Stomach smooth muscle (tissue), 2 donors: ENCODE measurements around the gene GGT5.
A peak's percentile ranks its signal among the peaks of the same experiment; 100 is the strongest.
"Not testable (repeated sequence)": the region's sequence is repeated elsewhere in the genome, so short reads cannot be mapped to it uniquely, and the experiment has no call there.

Experiments
- H3K27ac ChIP-seq: one replicate; pipeline ENCODE4 v1.7.0; 2013; ENCODE audit warnings: mild to moderate bottlenecking, low read length, inconsistent platforms
- H3K27me3 ChIP-seq, 2 donors: one replicate each; pipeline ENCODE4 v1.7.0; 2013; ENCODE audit warnings: low read length in 2 of 2; ENCODE audit not compliant: insufficient read depth in 2 of 2, control insufficient read depth in 1 of 2
- H3K36me3 ChIP-seq, 2 donors: one replicate each; pipeline ENCODE4 v1.7.0; 2013; ENCODE audit warnings: low read length in 2 of 2; ENCODE audit not compliant: control insufficient read depth in 2 of 2, insufficient read depth in 2 of 2
- H3K4me1 ChIP-seq: one replicate; pipeline ENCODE4 v1.7.0; 2013; ENCODE audit warnings: low read length; ENCODE audit not compliant: control insufficient read depth, insufficient read depth
- H3K4me3 ChIP-seq, 2 donors: one replicate each; pipeline ENCODE4 v1.7.0; 2013; ENCODE audit warnings: low read length in 2 of 2
- H3K9ac ChIP-seq, 2 donors: one replicate each; pipeline ENCODE4 v1.7.0; 2013; ENCODE audit warnings: low read length in 2 of 2, mild to moderate bottlenecking in 1 of 2
- H3K9me3 ChIP-seq, 2 donors: one replicate each; pipeline ENCODE4 v1.7.0; 2013; ENCODE audit warnings: low read length in 2 of 2; ENCODE audit not compliant: control insufficient read depth in 2 of 2
- donor health status: healthy.
- donor health status: Pancreatic carcinoma.

The GGT5 gene

DNA sequence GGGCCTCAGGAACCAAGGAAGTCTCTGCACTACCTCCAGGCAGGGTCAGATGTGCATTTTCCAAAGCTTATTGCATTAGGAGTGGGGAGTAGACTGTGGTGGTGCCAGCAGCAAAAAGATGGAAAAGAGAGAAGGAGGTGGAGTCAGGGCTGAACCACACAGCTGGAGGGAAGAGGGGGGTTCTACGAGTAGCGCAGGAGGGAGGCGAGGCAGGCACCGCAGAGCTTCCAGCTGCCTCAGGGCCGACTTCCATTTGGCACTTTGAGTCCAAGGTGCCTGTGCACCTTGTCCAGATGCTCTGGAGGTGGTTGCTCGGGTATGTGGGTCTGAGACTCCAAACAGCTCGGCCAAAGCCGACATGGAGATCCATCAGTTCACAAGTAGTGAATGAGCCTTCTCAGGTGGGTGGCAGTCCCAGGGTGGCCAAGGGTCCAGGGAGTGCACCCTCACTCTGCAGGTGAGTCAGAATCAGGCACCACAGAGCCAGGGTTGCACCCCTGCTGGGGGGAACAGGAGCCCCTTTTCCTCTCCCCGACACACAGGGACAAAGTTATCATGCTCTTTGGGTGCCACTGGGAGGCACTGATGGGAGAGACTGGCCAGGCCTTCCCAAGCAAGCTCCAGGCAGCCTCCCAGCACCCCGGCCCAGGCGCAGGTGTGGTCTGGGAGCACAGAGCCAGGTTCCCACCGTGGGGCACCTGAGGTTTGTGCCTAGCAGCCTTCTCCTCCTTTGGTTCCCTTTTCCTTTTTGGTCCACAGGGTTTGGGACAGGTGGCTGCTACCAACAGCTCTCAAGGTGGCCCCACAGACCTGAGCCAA lies 30.2 kb downstream of the GGT5 start:
- Histone ChIP-seq H3K4me1 (no peaks in the 10 kb centered on the region), H3K27me3 (peaks cover 0 to 4% of the 10 kb centered on the region in 2 donors), H3K36me3 (no peaks in the 10 kb centered on the region), H3K4me3 (no peak overlapping the region), H3K9ac (no peak overlapping the region), H3K27ac (no peak overlapping the region), H3K9me3 (no peaks in the 10 kb centered on the region)

DNA sequence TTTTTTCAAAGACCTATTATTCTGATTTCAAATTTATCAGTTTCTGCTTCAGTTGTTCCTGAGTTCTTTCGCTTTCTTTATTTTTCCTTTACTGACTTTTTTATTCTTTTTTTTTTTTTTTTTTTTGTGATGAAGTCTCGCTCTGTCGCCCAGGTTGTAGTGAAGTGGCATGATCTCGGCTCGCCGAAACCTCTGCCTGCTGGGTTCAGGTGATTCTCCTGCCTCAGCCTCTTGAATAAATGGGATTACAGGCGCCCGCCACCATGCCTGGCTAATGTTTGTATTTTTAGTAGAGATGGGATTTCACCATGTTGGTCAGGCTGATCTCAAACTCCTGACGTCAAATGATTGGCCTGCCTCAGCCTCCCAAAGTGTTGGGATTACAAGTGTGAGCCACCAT lies 31.8 kb downstream of the GGT5 start:
- H3K4me3 ChIP-seq, H3K4me1 ChIP-seq, H3K27ac ChIP-seq, H3K9ac ChIP-seq, H3K9me3 ChIP-seq, H3K27me3 ChIP-seq, H3K36me3 ChIP-seq: not testable (repeated sequence)

DNA sequence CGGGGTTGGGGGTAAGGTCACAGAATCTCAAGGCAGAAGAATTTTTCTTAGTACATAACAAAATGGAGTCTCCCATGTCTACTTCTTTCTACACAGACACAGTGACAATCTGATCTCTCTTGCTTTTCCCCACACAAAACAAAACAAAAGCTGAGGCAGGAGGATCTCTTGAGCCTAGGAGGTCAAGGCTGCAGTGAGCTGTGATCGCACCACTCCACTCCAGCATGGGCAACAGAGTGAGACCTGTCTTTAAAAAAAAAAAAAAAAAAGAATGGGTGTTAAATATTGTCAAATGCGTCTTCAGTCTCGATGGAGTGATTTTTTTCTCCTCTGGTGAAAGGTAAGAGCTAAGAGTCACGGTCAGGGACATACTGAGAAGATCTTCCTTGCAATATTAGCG lies 33.2 kb downstream of the GGT5 start:
- H3K4me3 ChIP-seq, H3K27ac ChIP-seq, H3K4me1 ChIP-seq, H3K9me3 ChIP-seq, H3K9ac ChIP-seq, H3K36me3 ChIP-seq, H3K27me3 ChIP-seq: not testable (repeated sequence)

DNA sequence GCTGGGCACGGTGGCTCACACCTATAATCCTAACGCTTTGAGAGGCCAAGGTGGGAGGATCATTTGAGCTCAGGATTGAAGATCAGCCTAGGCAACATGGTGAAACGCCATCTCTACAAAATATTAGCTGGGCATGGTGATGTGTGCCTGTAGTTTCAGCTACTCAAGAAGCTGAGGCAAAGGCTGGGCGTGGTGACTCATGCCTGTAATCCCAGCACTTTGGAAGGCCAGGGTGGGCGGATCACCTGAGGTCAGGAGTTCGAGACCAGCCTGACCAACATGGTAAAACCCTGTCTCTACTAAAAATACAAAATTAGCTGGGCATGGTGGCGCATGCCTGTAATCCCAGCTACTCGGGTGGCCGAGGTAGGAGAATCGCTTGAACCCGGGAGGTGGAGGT lies 34.5 kb downstream of the GGT5 start:
- H3K36me3 ChIP-seq, H3K27ac ChIP-seq, H3K9me3 ChIP-seq, H3K27me3 ChIP-seq, H3K9ac ChIP-seq, H3K4me3 ChIP-seq, H3K4me1 ChIP-seq: not testable (repeated sequence)

DNA sequence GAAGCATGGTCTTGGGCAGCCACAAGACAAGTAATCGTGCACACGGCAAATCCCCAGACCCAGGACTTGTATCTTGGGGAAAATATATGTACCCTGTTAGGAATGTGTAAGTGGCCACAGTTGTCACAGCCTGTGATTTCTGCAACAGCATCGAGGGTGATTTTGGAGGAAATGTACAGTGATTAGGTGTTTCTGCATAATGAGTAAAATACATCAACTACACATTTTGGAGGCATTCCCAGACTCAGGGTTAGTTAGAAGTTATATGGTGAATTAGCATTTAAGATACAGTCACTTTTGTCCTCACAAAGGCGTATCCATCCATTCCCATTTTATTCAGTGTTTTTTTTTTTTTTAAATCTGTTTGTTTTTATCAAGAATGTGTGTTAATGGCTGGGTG lies 35.2 kb downstream of the GGT5 start:
- Histone ChIP-seq H3K4me1 (peaks cover 7% of the 10 kb centered on the region), H3K36me3 (no peaks in the 10 kb centered on the region), H3K9me3 (no peaks in the 10 kb centered on the region), H3K27ac (no peak overlapping the region), H3K27me3 (no peaks in the 10 kb centered on the region), H3K4me3 (no peak overlapping the region), H3K9ac (no peak overlapping the region)

DNA sequence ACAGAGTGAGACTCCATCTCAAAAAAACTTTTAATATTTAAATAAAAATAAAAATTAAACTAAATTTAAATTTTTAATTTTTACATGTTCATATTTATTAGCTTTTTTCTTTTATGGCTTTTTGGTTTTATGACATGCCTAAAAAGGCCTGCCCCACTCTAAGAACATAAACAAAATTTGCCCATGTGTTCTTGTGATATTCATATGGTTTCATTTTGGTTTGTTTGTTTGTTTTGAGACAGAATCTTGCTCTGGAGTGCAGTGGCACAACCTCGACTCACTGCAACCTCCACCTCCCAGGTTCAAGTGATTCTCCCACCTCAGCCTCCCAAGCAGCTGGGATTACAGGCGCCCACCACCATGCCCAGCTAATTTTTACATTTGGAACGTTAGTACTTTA lies 35.9 kb downstream of the GGT5 start:
- Histone ChIP-seq H3K36me3 (no peaks in the 10 kb centered on the region), H3K27ac (no peak overlapping the region), H3K27me3 (no peaks in the 10 kb centered on the region), H3K9me3 (no peaks in the 10 kb centered on the region), H3K9ac (no peak overlapping the region), H3K4me1 (peaks cover 7% of the 10 kb centered on the region), H3K4me3 (no peak overlapping the region)

DNA sequence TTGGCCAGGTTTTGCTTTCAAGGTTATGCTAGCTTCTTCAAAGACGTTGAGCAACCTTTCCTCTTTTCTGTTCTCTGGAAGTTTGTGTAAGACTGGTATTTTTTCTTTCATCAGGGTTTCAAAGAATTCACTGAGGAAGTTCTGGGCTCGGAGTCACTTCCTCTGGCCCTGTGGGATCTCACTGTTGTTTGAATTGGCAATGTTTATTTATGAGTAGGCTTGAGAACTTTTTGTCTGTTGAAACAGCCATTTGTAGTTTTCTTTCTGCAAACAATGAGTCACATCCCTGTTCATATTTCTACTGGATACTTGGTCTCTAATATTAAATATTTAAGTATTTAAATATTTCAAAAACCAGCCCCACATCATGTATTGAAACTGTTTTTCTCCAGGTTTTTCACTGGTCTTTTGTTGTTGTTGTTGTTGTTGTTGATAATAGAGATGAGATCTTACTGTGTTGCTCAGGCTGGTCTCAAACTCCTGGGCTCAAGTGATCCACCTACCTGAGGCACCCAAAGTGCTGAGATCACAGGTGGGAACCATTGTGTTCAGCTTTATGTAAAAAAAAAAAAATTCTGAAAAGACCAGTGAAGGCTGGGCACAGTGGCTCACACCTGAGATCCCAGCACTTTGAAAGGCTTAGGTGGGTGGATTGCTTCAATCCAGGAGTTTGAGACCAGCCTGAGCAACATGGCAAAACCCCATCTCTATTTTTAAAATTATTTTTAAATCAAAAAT lies 36.7 kb downstream of the GGT5 start:
- Histone ChIP-seq H3K27ac (peak overlapping the region; percentile 49), H3K36me3 (no peaks in the 10 kb centered on the region), H3K9ac (no peak overlapping the region), H3K4me1 (peaks cover 7% of the 10 kb centered on the region), H3K9me3 (no peaks in the 10 kb centered on the region), H3K4me3 (no peak overlapping the region), H3K27me3 (no peaks in the 10 kb centered on the region)

DNA sequence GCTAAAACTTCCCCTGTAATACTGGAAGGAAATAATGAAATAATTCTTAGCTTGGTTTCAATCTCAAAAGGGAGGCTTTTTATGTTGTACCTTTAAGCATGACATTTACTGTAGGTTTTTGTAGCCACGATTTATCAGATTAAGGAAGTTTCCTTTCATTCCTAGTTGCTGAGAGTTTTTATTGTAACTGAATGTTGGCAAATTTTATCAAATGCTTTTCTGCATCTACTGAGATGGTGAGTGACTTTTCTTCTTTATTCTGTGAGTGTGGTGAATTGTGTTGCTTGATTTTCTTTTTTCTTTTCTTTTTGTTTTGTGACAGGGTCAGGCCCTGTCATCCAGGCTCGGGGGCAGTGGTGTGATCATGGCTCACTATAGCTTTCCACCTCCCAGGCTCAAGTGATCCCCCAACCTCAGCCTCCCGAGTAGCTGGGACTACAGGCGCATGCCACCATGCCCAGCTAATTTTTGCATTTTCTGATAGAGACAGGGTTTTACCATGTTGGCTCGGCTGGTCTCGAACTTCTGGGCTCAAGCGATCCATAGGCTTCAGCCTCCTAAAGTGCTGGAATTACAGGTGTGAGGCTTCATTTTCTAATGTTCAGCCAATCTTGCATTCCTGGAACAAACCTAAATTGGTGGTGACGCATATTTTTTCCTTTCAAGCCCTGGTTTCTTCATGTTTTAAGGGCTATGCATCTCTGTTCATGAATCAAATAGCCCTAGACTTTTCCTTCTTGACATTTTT lies 37.4 kb downstream of the GGT5 start:
- Histone ChIP-seq H3K9ac (no peak overlapping the region), H3K4me1 (peaks cover 7% of the 10 kb centered on the region), H3K36me3 (no peaks in the 10 kb centered on the region), H3K9me3 (no peaks in the 10 kb centered on the region), H3K27ac (peak overlapping the region; percentile 49), H3K27me3 (no peaks in the 10 kb centered on the region), H3K4me3 (no peak overlapping the region)

DNA sequence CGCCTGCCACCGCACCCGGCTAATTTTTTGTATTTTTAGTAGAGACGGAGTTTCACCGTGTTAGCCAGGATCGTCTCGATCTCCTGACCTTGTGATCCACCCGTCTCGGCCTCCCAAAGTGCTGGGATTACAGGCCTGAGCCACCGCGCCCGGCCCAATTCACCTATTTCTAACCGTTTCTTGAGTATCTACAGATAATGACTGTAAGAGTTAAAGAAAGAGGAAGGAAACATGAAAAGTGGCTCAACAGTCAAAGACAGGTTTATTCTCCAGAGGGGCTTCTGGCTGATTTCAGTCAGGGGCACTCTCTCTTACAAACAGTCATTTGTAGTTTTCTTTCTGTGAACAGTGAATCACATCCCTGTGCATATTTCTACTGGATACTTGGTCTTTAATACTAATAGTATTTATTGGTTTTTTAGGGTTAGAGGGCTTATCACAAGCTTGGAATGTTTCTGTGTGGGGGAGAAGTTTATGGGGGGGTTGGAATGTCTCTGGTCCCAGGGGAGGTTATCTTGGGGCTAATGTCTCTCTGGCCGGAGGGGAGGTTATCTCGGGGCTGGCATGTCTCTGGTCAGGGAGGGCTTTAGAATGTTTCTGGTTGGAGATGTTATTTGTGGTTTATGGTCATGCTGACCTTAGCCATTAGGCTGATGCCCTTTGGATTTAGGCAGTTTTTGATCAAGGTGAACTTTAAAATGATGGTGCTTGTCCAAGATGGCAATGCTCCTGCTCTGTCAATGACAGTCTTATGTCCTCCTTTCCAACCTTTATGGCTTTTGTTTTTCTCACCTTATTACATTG lies 38.2 kb downstream of the GGT5 start:
- not testable (repeated sequence) for H3K27ac ChIP-seq, H3K9me3 ChIP-seq, H3K4me3 ChIP-seq, H3K4me1 ChIP-seq, H3K9ac ChIP-seq, H3K36me3 ChIP-seq, H3K27me3 ChIP-seq

DNA sequence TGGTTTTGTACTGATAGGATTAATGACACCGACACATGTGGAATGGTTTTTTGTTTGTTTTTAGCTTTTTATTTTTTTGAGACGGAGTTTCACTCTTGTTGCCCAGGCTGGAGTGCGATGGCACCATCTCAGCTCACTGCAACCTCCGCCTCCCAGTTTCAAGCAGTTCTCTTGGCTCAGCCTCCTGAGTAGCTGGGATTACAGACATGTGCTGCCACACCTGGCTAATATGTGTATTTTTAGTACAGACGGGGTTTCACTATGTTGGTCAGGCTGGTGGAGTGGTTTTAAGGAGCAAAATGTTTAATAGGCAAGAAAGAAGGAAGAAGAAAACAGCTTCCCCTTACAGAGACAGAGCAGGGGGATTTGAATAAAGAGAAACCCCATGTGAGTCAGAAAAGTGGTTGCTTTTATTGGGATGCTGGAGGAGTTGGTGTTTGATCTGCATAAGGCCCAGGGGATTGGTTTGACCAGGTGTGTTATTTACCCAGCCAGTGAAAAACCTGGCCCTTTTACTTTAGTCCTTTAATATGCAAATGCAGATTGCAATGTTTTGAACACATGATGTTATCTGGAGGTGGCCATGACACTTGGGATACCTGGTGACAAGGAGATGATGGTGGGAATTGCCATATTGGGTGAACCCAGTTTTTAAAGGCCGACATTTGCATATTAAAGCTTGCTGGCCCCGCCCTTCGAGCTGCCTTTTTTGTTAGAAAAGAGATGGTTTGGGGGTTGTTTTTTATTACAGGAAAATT lies 39.3 kb downstream of the GGT5 start:
- no peak overlapping the region for H3K9ac ChIP-seq
- H3K36me3 ChIP-seq: no peaks in the 10 kb centered on the region
- H3K4me1 ChIP-seq: peaks cover 7% of the 10 kb centered on the region
- H3K4me3 ChIP-seq: no peak overlapping the region
- H3K9me3 ChIP-seq: no peaks in the 10 kb centered on the region
- H3K27ac ChIP-seq: no peak overlapping the region
- H3K27me3 ChIP-seq: no peaks in the 10 kb centered on the region
